Muscle layer of colon (tissue), 2 donors: ENCODE data around the gene ALDH4A1.

Experiments used
- H3K27ac ChIP-seq: one replicate; pipeline ENCODE4 v1.7.0; 2013; ENCODE audit warnings: low read depth, mild to moderate bottlenecking, low read length, moderate library complexity
- H3K27me3 ChIP-seq, 2 donors: one replicate each; pipeline ENCODE4 v1.7.0; 2013; ENCODE audit warnings: low read length in 2 of 2, mild to moderate bottlenecking in 2 of 2; ENCODE audit not compliant: insufficient read depth in 2 of 2, control insufficient read depth in 1 of 2
- H3K36me3 ChIP-seq: one replicate; pipeline ENCODE4 v1.7.0; 2013; ENCODE audit warnings: mild to moderate bottlenecking, low read length; ENCODE audit not compliant: insufficient read depth
- H3K4me1 ChIP-seq: one replicate; pipeline ENCODE4 v1.7.0; 2013; ENCODE audit warnings: mild to moderate bottlenecking, low read length; ENCODE audit not compliant: insufficient read depth
- H3K4me3 ChIP-seq, 2 donors: one replicate each; pipeline ENCODE4 v1.7.0; 2013; ENCODE audit warnings: low read length in 2 of 2, low read depth in 1 of 2, mild to moderate bottlenecking in 1 of 2, moderate library complexity in 1 of 2
- H3K9ac ChIP-seq: one replicate; pipeline ENCODE4 v1.7.0; 2013; ENCODE audit warnings: low read length
- H3K9me3 ChIP-seq: one replicate; pipeline ENCODE4 v1.7.0; 2013; ENCODE audit warnings: mild to moderate bottlenecking, low read length
- donor health status: abdominal sarcoma.
- donor health status: Adenocarcinoma of cecum.

Gene ALDH4A1

DNA sequence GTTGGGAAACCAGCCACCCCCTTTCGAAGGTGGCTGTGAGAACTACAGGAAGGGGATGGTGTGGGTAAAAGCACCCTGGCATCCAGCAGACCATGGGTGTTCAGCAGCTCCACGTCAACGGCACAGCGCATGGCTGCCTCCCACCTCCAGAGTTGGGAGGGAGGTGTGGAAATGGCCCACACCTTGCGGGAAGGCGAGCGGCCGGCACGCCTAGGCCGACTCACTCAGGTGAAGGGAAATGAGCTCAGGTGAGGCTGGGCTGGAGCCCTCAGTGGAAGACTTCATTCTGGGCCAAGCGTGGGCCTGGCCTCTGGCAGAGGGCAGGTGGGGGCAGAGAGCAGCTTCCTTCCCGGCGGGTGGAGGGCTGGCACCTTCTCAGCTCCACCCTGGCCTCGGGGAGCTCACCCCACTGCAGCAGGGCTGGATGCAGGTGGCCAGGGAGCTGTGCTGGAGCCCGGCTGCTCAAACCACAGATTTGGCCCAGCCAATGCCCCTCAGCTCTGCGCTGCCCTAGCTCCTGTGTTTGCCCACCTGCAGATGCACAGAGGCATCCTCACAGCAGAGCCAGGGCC, 24.8 kb upstream of the ALDH4A1 start:
- Histone ChIP-seq H3K27me3 (no peaks in the 10 kb centered on the region), H3K4me1 (peaks cover 49% of the 10 kb centered on the region), H3K36me3 (no peaks in the 10 kb centered on the region), H3K27ac (no peak overlapping the region), H3K9ac (no peak overlapping the region), H3K4me3 (no peak overlapping the region), H3K9me3 (no peaks in the 10 kb centered on the region)

DNA sequence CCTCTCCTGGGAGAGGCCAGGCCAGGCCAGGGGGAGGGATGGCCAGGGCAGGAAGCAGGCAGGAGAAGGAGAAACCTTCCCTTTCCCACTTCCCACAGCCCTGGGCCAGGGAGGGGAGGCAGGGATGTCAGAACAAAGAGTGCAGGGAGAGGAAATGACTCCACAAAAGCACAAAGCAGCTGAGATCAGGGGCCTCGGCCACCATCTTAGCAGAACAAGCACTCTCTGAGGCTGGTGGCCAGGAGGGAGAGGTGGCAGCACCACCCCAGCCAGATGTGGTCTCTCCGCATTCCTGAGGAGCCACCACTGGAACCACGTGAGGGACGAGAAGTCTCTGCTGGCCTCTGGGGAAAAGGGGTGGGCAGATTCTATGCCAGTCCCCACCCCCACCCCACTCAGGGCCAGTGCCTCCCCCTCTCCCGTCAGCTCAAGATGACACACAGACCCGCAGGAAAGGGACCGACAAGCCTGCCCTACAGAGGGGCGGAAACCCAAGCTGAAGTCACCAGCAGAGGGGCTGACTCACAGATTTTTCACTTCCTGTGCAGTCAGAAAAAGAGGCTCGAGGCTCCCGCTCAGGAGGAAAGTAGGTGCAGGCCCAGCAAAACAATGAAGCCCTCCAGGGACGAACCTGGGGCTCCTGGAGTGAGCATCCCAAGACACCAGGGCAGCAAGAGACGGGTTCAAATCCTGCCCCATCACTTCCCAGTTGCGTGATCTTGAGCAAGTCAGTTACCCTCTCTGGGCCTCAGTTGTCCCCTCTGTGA, 24.1 kb upstream of the ALDH4A1 start:
- Histone ChIP-seq H3K4me1 (peaks cover 56% of the 10 kb centered on the region), H3K9me3 (no peaks in the 10 kb centered on the region), H3K4me3 (no peak overlapping the region), H3K27ac (no peak overlapping the region), H3K36me3 (no peaks in the 10 kb centered on the region), H3K27me3 (no peaks in the 10 kb centered on the region), H3K9ac (no peak overlapping the region)

DNA sequence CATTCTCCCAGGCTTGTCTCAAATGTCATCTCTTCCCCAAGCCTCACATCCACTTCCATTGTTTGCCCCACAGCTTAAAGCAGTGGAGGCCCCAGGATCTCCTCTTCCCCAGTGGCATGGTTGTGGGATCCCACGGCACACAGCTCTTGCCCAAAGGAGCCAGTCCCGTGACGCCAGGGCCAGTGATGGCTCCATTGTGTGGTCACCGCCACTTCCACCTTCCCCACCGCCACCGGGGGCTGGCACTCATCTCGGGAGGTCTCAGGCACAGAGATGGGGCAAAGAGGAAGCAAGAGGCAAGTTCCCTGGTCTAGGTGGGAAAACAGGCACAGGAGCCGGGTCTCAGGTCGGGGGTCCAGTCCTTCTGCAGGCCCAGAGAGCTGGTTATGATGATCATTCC, 22.9 kb upstream of the ALDH4A1 start:
- Histone ChIP-seq H3K4me3 (no peak overlapping the region), H3K9ac (no peak overlapping the region), H3K27ac (no peak overlapping the region), H3K27me3 (no peaks in the 10 kb centered on the region), H3K4me1 (peaks cover 61% of the 10 kb centered on the region), H3K9me3 (no peaks in the 10 kb centered on the region), H3K36me3 (peaks cover 10% of the 10 kb centered on the region)

DNA sequence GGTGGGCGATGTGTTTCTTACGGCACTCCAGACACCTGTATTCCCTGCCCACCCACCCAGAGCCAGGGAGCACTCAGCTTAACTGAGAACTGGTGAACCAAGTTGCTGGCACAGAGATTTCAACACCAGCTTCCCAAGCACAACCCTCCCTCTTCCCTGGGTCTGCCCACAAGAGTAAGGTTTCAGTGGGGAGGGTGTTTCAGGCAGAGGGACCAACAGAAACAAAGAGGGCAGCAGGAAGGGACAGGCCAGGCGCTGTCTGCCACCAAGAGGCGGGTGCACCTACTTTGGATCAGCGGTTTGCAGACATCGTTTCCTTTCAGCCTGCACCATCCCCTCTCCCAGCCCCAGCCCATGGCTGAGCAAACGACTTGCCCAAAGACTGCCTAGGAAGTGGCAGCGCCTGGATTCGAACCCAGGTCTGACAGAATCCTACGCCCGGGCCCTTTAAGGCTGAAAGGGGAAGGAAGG, 21.9 kb upstream of the ALDH4A1 start:
- H3K27me3 ChIP-seq = no peaks in the 10 kb centered on the region
- peaks cover 61% of the 10 kb centered on the region for H3K4me1 ChIP-seq
- H3K9me3 ChIP-seq = no peaks in the 10 kb centered on the region
- H3K27ac ChIP-seq = no peak overlapping the region
- H3K4me3 ChIP-seq = no peak overlapping the region
- H3K36me3 ChIP-seq = peaks cover 11% of the 10 kb centered on the region
- H3K9ac ChIP-seq = no peak overlapping the region

DNA sequence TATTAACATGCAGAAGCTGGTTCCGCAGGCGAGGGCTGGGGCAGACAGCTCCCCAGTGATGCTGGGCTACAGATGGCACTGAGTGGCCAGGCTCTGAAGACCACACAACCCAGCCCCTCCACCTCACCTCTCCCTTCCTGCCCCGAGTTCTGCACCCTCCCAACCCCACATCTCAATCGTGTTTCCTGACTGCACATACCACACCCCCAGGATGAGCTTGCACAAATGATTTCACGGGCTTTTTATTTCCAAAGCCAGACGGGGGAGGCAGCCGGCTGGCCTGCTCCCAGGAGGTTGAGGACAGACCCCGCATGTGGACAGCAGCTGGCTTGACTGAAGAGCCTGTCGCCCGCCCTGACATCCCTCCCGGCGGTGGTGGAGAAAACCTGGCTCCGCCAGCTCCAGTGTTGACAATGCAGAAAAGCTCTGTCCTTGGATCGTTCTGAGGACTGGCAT, 21.4 kb upstream of the ALDH4A1 start:
- Histone ChIP-seq H3K9ac (no peak overlapping the region), H3K27ac (peak overlapping the region; percentile 35), H3K9me3 (no peaks in the 10 kb centered on the region), H3K27me3 (no peaks in the 10 kb centered on the region), H3K4me3 (no peak overlapping the region), H3K36me3 (peaks cover 11% of the 10 kb centered on the region), H3K4me1 (peaks cover 61% of the 10 kb centered on the region)

DNA sequence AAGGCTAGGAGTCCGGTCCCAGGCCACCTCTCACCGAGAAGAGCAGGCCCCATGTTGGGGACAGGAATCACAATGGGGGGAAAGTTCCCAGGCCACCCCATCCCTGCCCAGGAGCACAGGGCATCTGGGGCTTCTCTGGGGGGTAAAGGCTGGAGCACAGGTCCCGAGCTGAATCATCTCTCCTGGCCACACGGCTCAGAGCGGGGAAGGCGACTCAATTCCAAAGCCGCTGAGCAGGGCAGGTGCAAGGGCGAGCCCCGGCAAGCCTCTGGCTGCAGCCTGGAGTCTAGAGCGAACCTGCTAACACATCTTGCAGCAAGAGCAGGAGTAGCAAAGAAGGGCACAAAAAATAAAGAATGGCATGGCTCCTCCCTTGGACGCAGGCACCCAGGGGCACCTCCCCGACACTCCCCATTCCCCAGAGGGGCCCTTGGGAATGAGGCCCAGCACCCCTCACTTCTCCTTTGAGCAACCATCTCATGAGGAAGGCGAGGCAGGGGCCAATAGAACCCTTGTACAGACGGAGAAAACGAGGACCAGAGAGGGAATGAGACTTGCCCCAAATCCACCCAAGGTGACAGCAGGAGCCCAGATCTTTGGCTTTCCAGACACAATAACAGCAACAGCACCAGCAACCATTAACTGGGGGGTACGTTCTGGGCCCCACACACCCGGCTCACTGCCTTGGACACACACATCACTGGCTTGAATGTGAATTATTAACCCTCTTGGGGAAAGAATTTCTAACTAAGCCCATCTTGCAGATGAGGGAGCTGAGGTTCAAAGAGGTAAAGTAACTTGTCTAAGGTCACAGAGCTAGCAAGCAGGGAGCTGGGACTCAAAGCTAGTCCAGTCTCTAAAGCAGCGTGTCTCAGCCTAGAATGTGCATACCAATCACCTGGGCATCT, 20.7 kb upstream of the ALDH4A1 start:
- H3K9ac ChIP-seq = peak overlapping the region; percentile 80
- H3K4me1 ChIP-seq = peaks cover 56% of the 10 kb centered on the region
- no peaks in the 10 kb centered on the region for H3K9me3 ChIP-seq
- H3K4me3 ChIP-seq = peak overlapping the region in 1 of 2 donors; percentile 46
- no peaks in the 10 kb centered on the region for H3K27me3 ChIP-seq
- peaks cover 11% of the 10 kb centered on the region for H3K36me3 ChIP-seq
- H3K27ac ChIP-seq = peak overlapping the region; percentile 92

DNA sequence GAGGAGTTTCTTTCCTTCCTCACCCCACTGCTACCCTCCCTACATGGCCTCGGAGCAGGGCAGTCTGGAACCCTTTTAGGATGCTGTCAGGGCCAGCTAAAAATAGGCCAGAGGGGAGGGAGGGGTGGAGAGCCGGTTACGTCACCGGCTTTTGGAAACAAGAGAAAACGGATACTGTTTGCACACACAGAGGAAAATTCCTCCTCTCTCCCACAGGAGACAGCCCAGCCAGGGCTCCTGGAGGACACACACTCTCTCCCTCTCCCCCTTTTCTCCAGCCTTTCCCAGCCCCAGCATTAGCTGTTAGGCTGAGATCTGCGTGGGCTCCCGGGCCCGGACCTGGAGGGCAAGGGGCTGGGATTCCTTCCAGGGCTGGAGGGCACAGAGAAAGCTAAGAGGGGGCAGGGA, 20.0 kb upstream of the ALDH4A1 start:
- no peaks in the 10 kb centered on the region for H3K9me3 ChIP-seq
- peak overlapping the region in 1 of 2 donors; percentile 46 for H3K4me3 ChIP-seq
- H3K4me1 ChIP-seq = peaks cover 48% of the 10 kb centered on the region
- peaks cover 17% of the 10 kb centered on the region for H3K36me3 ChIP-seq
- H3K27ac ChIP-seq = peak overlapping the region; percentile 92
- H3K9ac ChIP-seq = peak overlapping the region; percentile 80
- no peaks in the 10 kb centered on the region for H3K27me3 ChIP-seq

DNA sequence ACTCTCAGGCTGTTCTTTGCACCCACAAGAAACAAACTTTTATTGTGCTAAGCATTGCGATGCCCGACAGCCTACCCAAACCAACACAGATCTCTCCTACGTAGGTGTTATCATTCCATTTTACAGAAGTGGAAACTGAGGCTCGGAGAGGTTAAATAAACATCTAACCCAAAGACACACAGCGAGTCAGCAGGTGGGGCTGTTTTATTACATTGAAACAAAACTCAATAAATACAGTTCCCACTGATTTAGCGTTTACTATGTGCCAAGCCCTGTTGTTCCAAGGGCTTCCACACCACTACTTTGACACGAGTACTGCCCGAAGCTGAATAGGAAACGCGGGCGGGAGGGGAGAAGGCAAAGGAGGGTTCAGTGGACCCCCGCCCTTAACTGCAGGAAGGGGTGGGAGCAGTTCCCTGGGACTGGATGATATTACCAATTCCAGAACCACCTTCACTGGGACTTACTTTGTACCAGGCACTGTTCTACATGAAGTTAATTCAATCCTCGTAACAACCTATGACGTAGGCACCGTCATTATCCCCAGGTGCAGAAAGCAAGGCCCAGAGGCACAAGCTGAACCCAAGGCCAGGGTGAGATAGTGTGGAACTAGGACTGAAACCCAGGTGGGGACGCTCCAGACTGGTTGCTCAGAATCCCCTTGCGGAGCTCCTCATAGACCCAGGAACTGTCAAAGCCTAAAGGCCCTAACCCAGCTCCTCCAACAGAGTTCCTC, 19.3 kb upstream of the ALDH4A1 start:
- H3K4me1 ChIP-seq = peaks cover 44% of the 10 kb centered on the region
- peaks cover 22% of the 10 kb centered on the region for H3K36me3 ChIP-seq
- no peaks in the 10 kb centered on the region for H3K9me3 ChIP-seq
- H3K4me3 ChIP-seq = peak overlapping the region in 1 of 2 donors; percentile 46
- no peaks in the 10 kb centered on the region for H3K27me3 ChIP-seq
- peak overlapping the region; percentile 80 for H3K9ac ChIP-seq
- H3K27ac ChIP-seq = peak overlapping the region; percentile 92

DNA sequence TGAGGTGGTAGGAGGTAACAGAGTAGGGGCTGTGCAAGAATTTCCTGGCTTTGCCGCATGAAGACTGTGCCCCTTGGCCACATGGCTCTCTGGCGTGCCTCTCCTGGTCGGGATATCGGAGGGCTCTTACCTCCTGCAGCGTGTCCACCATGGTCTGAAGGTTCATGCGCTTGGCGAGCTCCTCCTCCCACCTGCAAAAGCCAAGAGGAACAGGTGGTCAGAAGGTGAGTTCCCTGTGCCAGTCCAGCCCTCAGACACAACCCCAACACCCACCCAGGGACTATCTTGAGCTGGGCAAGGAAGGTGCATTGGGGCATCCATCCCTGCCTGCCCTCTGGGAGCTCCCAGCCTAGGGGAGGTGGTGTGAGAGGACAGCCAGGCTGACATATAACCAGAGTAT, 18.6 kb upstream of the ALDH4A1 start:
- Histone ChIP-seq H3K9me3 (no peaks in the 10 kb centered on the region), H3K27ac (peak overlapping the region; percentile 92), H3K36me3 (peaks cover 26% of the 10 kb centered on the region), H3K27me3 (no peaks in the 10 kb centered on the region), H3K4me1 (peaks cover 37% of the 10 kb centered on the region), H3K9ac (no peak overlapping the region), H3K4me3 (no peak overlapping the region)

DNA sequence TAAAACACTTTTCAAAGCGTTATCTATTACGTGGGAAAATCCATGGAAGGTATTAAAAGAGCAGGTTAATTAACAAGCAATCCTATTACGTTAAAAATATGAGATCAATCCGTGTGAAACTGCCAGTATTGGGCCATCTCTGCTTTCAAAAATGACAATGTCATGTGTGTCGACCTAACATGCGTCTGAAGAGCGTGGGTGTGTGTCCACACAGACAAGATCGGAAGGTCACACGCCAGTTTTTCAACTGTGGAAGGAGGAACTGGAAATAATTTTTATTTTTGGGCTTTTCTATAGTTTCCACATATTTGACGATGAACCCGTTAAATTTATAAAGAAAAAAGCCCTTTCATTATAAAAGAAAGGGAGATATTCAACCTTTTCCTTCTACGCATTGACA, 17.6 kb upstream of the ALDH4A1 start:
- H3K36me3 ChIP-seq = peaks cover 36% of the 10 kb centered on the region
- no peak overlapping the region for H3K4me3 ChIP-seq
- H3K27ac ChIP-seq = no peak overlapping the region

More for the DNA sequence above, 17.6 kb upstream of the ALDH4A1 start:
- no peaks in the 10 kb centered on the region for H3K9me3 ChIP-seq
- H3K9ac ChIP-seq = no peak overlapping the region
- H3K4me1 ChIP-seq = peaks cover 37% of the 10 kb centered on the region
- H3K27me3 ChIP-seq = no peaks in the 10 kb centered on the region
